HepG2 (cell line): Measurements from ENCODE around the gene DHRS9. TPM values are rescaled to one million over a fixed set of nuclear protein-coding genes. Genes with fewer than 3 reads are reported as not detected.

Experiments
- ATAC-seq: fragments of 200-7000 bp; cut with Tn5 transposase; 3 replicates; pipeline ENCODE4 v1.9.1; 2020; ENCODE audit warnings: mild to moderate bottlenecking, moderate library complexity
- BruUV-seq: library from RNA; stranded (reverse); fragments of 400-500 nt; replicated peaks from 2 replicates; lab custom pipeline; 2021; lab: Mats Ljungman, UMichigan
- CTCF ChIA-PET: fragments of 300-600 bp; formaldehyde crosslinking; extraction: SDS; loops from one replicate; lab custom pipeline; 2021; ENCODE audit warnings: low total read pairs, inconsistent platforms, low intra/inter-chr PET ratio; lab: Yijun Ruan, JAX
- POLR2A ChIA-PET: fragments of 350-600 bp; sonication (Branson Sonifier 250); formaldehyde crosslinking; loops from one replicate; lab custom pipeline; 2020; ENCODE audit warnings: antibody characterized with exemption, inconsistent platforms; lab: Yijun Ruan, JAX
- DNase-seq: peaks from one replicate; pipeline ENCODE4 v3.0.0-alpha.2; 2015; ENCODE audit warnings: low spot score
- FAIRE-seq: peaks from 3 replicates; lab custom pipeline; 2011; peaks lifted over from hg19 to GRCh38; lab: Jason Lieb, UNC
- H2AFZ ChIP-seq: one replicate; pipeline ENCODE4 v1.6.1; 2011; ENCODE audit warnings: low read length, inconsistent platforms
- H3K27ac ChIP-seq: fragments of 300-600 bp; 3 replicates; pipeline ENCODE4 v1.8.0; 2011; ENCODE audit warnings: mixed run types, mild to moderate bottlenecking, mixed read lengths, low read length, inconsistent platforms; ENCODE audit not compliant: insufficient read depth; ENCODE audit errors: extremely low read length
- H3K27me3 ChIP-seq, 2 experiments: fragments of 200-600 bp in 1 of 2; 2 replicates in 1 of 2; 3 replicates in 1 of 2; pipeline versions ENCODE4 v1.6.0 to v1.8.0; 2011; ENCODE audit warnings: low read length in 2 of 2, mild to moderate bottlenecking in 2 of 2, moderate library complexity in 2 of 2, inconsistent platforms in 1 of 2; ENCODE audit not compliant: insufficient read depth in 2 of 2, control insufficient read depth in 1 of 2
- H3K36me3 ChIP-seq, 2 experiments: fragments of 200-600 bp in 1 of 2; replicated peaks in 1 of 2; 2 replicates in 1 of 2; 3 replicates in 1 of 2; pipeline versions ENCODE4 v1.5.1 to v1.8.0; 2011; ENCODE audit warnings: low read length in 2 of 2, inconsistent platforms in 1 of 2; ENCODE audit not compliant: insufficient read depth in 2 of 2, control insufficient read depth in 1 of 2
- H3K4me1 ChIP-seq: 2 replicates; pipeline ENCODE4 v1.5.1; 2012; ENCODE audit warnings: low read length, inconsistent platforms; ENCODE audit not compliant: insufficient read depth
- H3K4me2 ChIP-seq: 2 replicates; pipeline ENCODE4 v1.6.0; 2011; ENCODE audit warnings: low read depth, low read length, inconsistent platforms
- H3K4me3 ChIP-seq, 3 experiments: fragments of 200-600 bp in 1 of 3; sonication (generic), shearing (Covaris generic) in 1 of 3; replicated peaks in 1 of 3; 2 replicates each; pipeline ENCODE4 v1.5.1; 2011 to 2016; ENCODE audit warnings: low read length in 3 of 3, inconsistent platforms in 2 of 3, low read depth in 2 of 3, mild to moderate bottlenecking in 2 of 3, control low read depth in 1 of 3, mixed read lengths in 1 of 3; ENCODE audit not compliant: insufficient read depth in 1 of 3
- H3K79me2 ChIP-seq: one replicate; pipeline ENCODE4 v1.6.1; 2011; ENCODE audit warnings: low read length, inconsistent platforms; ENCODE audit not compliant: insufficient read depth
- H3K9ac ChIP-seq: 2 replicates; pipeline ENCODE4 v1.6.0; 2011; ENCODE audit warnings: mild to moderate bottlenecking, low read depth, low read length, inconsistent platforms; ENCODE audit not compliant: insufficient read depth
- H3K9me3 ChIP-seq: 2 replicates; pipeline ENCODE4 v1.5.1; 2012; ENCODE audit warnings: mild to moderate bottlenecking, low read length
- H4K20me1 ChIP-seq: 2 replicates; pipeline ENCODE4 v1.6.0; 2011; ENCODE audit warnings: inconsistent platforms, mild to moderate bottlenecking, low read length, moderate library complexity; ENCODE audit not compliant: insufficient read depth
- BRCA1 ChIP-seq: sonication (generic); formaldehyde crosslinking; IDR thresholded peaks from 2 replicates; pipeline ENCODE4 v1.4.0; 2020; ENCODE audit warnings: missing genetic modification reagents
- CC2D1A ChIP-seq: sonication (generic); formaldehyde crosslinking; IDR thresholded peaks from 2 replicates; pipeline ENCODE4 v1.8.1; 2023; ENCODE audit warnings: mild to moderate bottlenecking, missing genetic modification reagents
- CHD2 ChIP-seq: IDR thresholded peaks from 2 replicates; pipeline ENCODE4 v1.6.1; 2011; ENCODE audit warnings: low read depth, low read length, improper control_type of control experiment
- MBD4 ChIP-seq: IDR thresholded peaks from 2 replicates; pipeline ENCODE4 v1.6.1; 2012; ENCODE audit warnings: low read length, inconsistent platforms, borderline replicate concordance
- MBNL3 ChIP-seq: fragments of 250-450 bp; sonication (Bioruptor Pico); conservative IDR thresholded peaks from 2 replicates; pipeline ENCODE4 v1.8.0; 2022; ENCODE audit warnings: mild to moderate bottlenecking, inconsistent platforms
- PCBP1 ChIP-seq: fragments of 200-400 bp; formaldehyde crosslinking; IDR thresholded peaks from 2 replicates; pipeline ENCODE4 v1.6.1; 2017; ENCODE audit warnings: mild to moderate bottlenecking, low read depth, low read length, borderline replicate concordance
- REPIN1 ChIP-seq: sonication (generic); formaldehyde crosslinking; IDR thresholded peaks from 2 replicates; pipeline ENCODE4 v1.8.0; 2022; ENCODE audit warnings: missing genetic modification reagents, low read depth, mild to moderate bottlenecking, borderline replicate concordance
- SRSF1 ChIP-seq: fragments of 200-400 bp; formaldehyde crosslinking; optimal IDR thresholded peaks from 2 replicates; pipeline ENCODE3; 2017; ENCODE audit warnings: mild to moderate bottlenecking, low read depth, low read length, moderate library complexity
- ZBTB38 ChIP-seq: sonication (generic); formaldehyde crosslinking; IDR thresholded peaks from 2 replicates; pipeline ENCODE4 v1.5.1; 2020; ENCODE audit warnings: mild to moderate bottlenecking, missing genetic modification reagents
- ZFP62 ChIP-seq: sonication (generic); formaldehyde crosslinking; IDR thresholded peaks from 2 replicates; pipeline ENCODE4 v1.4.0; 2020; ENCODE audit warnings: missing genetic modification reagents
- ZNF333 ChIP-seq: sonication (generic); formaldehyde crosslinking; IDR thresholded peaks from 2 replicates; pipeline ENCODE4 v1.4.0; 2020; ENCODE audit warnings: mild to moderate bottlenecking, missing genetic modification reagents, borderline replicate concordance
- ZNF737 ChIP-seq: sonication (generic); formaldehyde crosslinking; IDR thresholded peaks from 2 replicates; pipeline ENCODE4 v1.5.0; 2020; ENCODE audit warnings: missing genetic modification reagents, mild to moderate bottlenecking, borderline replicate concordance
- WGBS: methylation state at CpG from one replicate; pipeline ENCODE4 v1.1.6; 2017; ENCODE audit warnings: low lambda C conversion rate; 5-methylcytosine and 5-hydroxymethylcytosine counted together
- in situ Hi-C: cut with HindIII; loops from 2 replicates; pipeline ENCODE4 v1.10.0; 2017; ENCODE audit warnings: low pct_unique_long_range_greater_than_20kb; ENCODE audit not compliant: extremely low pct_ligation_motif_present
- intact Hi-C: fragments of 100-400 bp; cut with micrococcal nuclease; formaldehyde crosslinking; loops from one replicate; pipeline ENCODE4 v1.10.0; 2022; ENCODE audit not compliant: unreplicated experiment
- polyA plus RNA-seq, 8 experiments: library from polyadenylated mRNA; depleted of rRNA in 3 of 8; stranded (reverse) in 7 of 8; unstranded in 1 of 8; fragments of >200 nt; fragmentation: Illumina TruSeq in 4 of 8; extraction: Trizol in 4 of 8; gene quantifications; 2 replicates each; pipeline versions ENCODE4 v1.2.1 to v1.2.3, GENCODE V29; 2011 to 2016; ENCODE audit warnings: low read depth in 4 of 8, missing spikeins in 1 of 8, mixed read lengths in 1 of 8; ENCODE audit not compliant: insufficient read depth in 1 of 8
- total RNA-seq, 5 experiments: library from RNA; depleted of rRNA; stranded (reverse); fragments of >200 nt; fragmentation: Illumina TruSeq; extraction: Trizol; gene quantifications; 2 replicates each; pipeline ENCODE4 v1.2.3, GENCODE V29; 2016; ENCODE audit warnings: low read depth in 1 of 5
- TF ChIP-seq, protein P1 (sequence below): sonication (generic); formaldehyde crosslinking; IDR thresholded peaks from 2 replicates; pipeline ENCODE4 v1.9.0; 2021; ENCODE audit warnings: missing genetic modification reagents, borderline replicate concordance
- TF ChIP-seq, protein P2 (sequence below): sonication (generic); formaldehyde crosslinking; IDR thresholded peaks from 2 replicates; pipeline ENCODE4 v1.8.1; 2023; ENCODE audit warnings: mild to moderate bottlenecking, missing genetic modification reagents, borderline replicate concordance

The DHRS9 gene
- total and polyA plus RNA-seq, 2 of the 13 experiments (the other 11 are each of a cell fraction or from before 2014, with no cell fraction given), result not detected

DNA sequence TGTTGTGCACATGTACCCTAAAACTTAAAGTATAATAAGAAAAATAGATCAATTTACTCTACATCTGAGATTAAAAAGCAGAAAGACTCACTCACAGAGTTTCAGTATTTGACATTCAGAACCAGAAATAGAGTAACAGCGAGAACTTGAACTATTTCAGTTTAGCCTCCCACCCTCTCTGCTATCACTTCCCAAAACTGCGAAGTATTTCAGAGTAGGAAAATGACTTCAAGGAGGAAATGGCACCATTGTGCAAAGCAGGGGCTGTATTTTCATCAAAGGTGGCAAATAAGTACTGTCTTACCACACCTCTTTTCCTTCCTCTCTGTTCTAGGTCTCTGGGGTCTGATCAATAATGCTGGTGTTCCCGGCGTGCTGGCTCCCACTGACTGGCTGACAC lies 13.6 kb downstream of the DHRS9 start:
- intact Hi-C loops (no loop called here), in situ Hi-C loops (no loop called here)
- Histone ChIP-seq H3K27me3 (no peaks in the 10 kb centered on the region; a peak in 1 of 5 replicates), H4K20me1 (no peaks in the 10 kb centered on the region), H3K4me2 (no peak overlapping the region), H3K4me1 (no peaks in the 10 kb centered on the region), H3K9me3 (no peaks in the 10 kb centered on the region), H3K9ac (no peak overlapping the region), H2AFZ (no peak overlapping the region), H3K36me3 (no peaks in the 10 kb centered on the region), H3K27ac (no peak overlapping the region), H3K79me2 (no peaks in the 10 kb centered on the region), H3K4me3 (no peak overlapping the region)
- FAIRE-seq, result no peak
- no peak for TF ChIP-seq REPIN1 (CRISPR knock-in tag)
- TF ChIP-seq ZNF737 (CRISPR knock-in tag), result no peak
- no peak for TF ChIP-seq BRCA1 (CRISPR knock-in tag)
- TF ChIP-seq SRSF1, result no peak
- TF ChIP-seq, protein P1, sequence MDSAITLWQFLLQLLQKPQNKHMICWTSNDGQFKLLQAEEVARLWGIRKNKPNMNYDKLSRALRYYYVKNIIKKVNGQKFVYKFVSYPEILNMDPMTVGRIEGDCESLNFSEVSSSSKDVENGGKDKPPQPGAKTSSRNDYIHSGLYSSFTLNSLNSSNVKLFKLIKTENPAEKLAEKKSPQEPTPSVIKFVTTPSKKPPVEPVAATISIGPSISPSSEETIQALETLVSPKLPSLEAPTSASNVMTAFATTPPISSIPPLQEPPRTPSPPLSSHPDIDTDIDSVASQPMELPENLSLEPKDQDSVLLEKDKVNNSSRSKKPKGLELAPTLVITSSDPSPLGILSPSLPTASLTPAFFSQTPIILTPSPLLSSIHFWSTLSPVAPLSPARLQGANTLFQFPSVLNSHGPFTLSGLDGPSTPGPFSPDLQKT, result no peak
- TF ChIP-seq, protein P2, sequence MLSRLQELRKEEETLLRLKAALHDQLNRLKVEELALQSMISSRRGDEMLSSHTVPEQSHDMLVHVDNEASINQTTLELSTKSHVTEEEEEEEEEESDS (CRISPR knock-in tag), result no peak
- TF ChIP-seq MBD4, result no peak
- TF ChIP-seq PCBP1, result no peak
- no peak for TF ChIP-seq ZBTB38 (CRISPR knock-in tag)
- TF ChIP-seq CHD2, result no peak
- TF ChIP-seq CC2D1A (CRISPR knock-in tag), result no peak
- TF ChIP-seq ZFP62, result no peak
- no peak for TF ChIP-seq ZNF333 (CRISPR knock-in tag)
- TF ChIP-seq MBNL3 (CRISPR knock-in tag), result no peak
- ChIA-PET POLR2A (no interaction called here), CTCF (no interaction called here)
- WGBS, result 1% methylated on average over 4 of the region's 4 CpGs
- no peak for DNase-seq
- no TSS peak for BruUV-seq
- ATAC-seq, result no peak
